Brain microvascular endothelial cell (primary cell): ENCODE data around the gene TBCE.

Experiments used
- DNase-seq: peaks from one replicate; pipeline ENCODE4 v3.0.0-alpha.2; 2020
- H3K27ac ChIP-seq: fragments of 250-450 bp; sonication (Bioruptor Pico); 2 replicates; pipeline ENCODE4 v1.5.1; 2020; ENCODE audit warnings: mild to moderate bottlenecking, moderate library complexity
- H3K27me3 ChIP-seq: fragments of 250-450 bp; sonication (Bioruptor Pico); replicated peaks from 2 replicates; pipeline ENCODE4 v1.5.1; 2020; ENCODE audit warnings: mild to moderate bottlenecking
- H3K36me3 ChIP-seq: fragments of 250-450 bp; sonication (Bioruptor Pico); replicated peaks from 2 replicates; pipeline ENCODE4 v1.5.1; 2020; ENCODE audit warnings: mild to moderate bottlenecking
- H3K4me3 ChIP-seq: 2 replicates; pipeline ENCODE4 v1.5.1; 2011; ENCODE audit warnings: low read depth, mild to moderate bottlenecking, control low read depth, low read length, moderate library complexity
- CTCF ChIP-seq: IDR thresholded peaks from 2 replicates; pipeline ENCODE4 v1.5.1; 2011; ENCODE audit warnings: low read depth, mild to moderate bottlenecking, moderate library complexity, low read length, control low read depth, inconsistent platforms; ENCODE audit errors: missing control alignments
- in situ Hi-C: cut with HindIII; loops from 2 replicates; pipeline ENCODE4 v1.10.0; 2017; ENCODE audit warnings: low sequenced_read_pairs, low pct_ligation_motif_present

The TBCE gene

DNA sequence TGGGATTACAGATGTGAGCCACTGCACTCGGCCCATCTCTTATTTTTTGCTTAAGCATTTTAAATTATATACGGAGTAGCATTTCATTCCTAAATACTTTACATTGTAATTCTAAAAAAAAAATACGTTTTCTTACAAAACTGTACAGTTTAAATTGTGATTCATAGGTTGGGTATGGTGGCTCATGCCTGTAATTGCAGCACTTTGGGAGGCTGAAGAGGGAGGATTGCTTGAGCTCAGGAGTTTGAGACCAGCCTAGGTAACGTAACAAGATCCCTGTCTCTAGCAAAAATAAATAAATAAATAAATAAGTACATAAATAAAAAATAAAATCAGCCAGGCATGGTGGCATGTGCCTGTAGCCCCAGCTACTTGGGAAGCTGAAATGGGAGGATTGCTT lies 24.6 kb downstream of the TBCE start:
- H3K36me3 ChIP-seq = no peaks in the 10 kb centered on the region
- TF ChIP-seq CTCF = no peak
- no peak overlapping the region for H3K27ac ChIP-seq
- no peak for DNase-seq
- H3K27me3 ChIP-seq = no peaks in the 10 kb centered on the region
- in situ Hi-C loops = no loop called here
- no peak overlapping the region for H3K4me3 ChIP-seq

DNA sequence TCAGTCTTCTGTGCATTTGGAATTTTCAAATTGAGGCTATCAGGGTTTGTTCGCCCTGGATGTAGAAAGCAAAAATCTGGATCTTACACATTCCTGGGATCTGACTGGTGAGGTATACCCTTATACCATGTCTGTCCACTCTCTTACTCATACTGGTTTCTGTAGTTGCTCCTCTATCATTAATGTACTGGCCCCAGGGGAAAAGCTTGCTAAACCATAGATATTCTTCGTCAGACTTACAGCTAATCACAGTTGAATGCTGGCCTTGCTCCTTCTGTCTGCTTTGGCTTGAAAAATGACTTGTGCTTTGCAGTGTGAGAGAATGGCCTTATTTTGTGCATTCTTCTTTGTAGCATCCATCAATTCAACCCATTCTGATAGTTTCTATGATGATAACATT lies 30.5 kb downstream of the TBCE start:
- DNase-seq = peak; percentile 96
- Histone ChIP-seq H3K27ac (peak overlapping the region; percentile 58), H3K27me3 (no peaks in the 10 kb centered on the region), H3K4me3 (no peak overlapping the region), H3K36me3 (no peaks in the 10 kb centered on the region)
- no peak for TF ChIP-seq CTCF
- in situ Hi-C loops = no loop called here

- TF ChIP-seq CTCF = no peak
- Histone ChIP-seq H3K4me3 (no peak overlapping the region), H3K27me3 (no peaks in the 10 kb centered on the region), H3K27ac (no peak overlapping the region), H3K36me3 (peaks cover 2% of the 10 kb centered on the region)
- no peak for DNase-seq
- in situ Hi-C loops = no loop called here
These were observed 32.4 kb downstream of the TBCE start for GRCh38 chr1:235399661-235400060.

- in situ Hi-C loops = no loop called here
- H3K36me3 ChIP-seq = peaks cover 2% of the 10 kb centered on the region
- H3K27me3 ChIP-seq = no peaks in the 10 kb centered on the region
- H3K4me3 ChIP-seq = no peak overlapping the region
- no peak for TF ChIP-seq CTCF
- H3K27ac ChIP-seq = no peak overlapping the region
- no peak for DNase-seq
These were observed 34.0 kb downstream of the TBCE start for GRCh38 chr1:235401251-235401650.

DNA sequence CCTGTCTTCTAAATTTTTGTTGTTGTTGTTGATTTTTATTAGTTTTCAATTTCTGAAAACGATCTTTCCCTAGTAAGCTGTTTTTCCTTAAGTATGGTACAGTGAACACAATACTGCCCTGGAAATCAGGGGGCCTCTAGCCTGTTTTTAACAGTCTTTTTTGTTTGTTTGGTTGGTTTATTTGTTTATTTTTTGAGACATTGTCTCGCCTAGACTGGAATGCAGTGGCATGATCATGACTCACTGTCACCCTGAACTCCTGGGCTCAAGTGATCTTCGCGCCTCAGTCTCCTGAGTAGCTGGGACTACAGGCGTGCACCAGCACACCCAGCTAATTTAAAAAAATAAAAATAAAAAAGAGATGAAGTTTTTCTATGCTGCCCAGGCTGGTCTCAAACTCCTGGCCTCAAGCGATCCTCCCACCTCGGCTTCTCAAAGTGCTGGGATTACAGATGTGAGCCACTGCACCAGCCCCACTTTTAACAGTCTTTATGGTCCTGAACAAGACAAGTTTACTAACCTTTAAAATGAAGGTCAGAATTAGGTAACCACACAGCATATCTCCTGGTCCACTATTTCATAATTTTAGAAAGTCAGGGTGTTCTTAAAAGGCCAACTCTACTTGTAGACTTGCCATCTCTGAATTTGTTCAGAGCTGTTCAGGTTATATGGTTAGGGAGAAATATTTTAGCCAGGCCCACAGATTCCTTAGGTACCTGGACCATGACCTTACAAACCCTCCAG lies 35.4 kb downstream of the TBCE start:
- in situ Hi-C loops = no loop called here

More for the DNA sequence above, 35.4 kb downstream of the TBCE start:
- no peak overlapping the region for H3K27ac ChIP-seq
- DNase-seq = no peak
- H3K36me3 ChIP-seq = peaks cover 2% of the 10 kb centered on the region
- H3K27me3 ChIP-seq = no peaks in the 10 kb centered on the region
- no peak overlapping the region for H3K4me3 ChIP-seq
- TF ChIP-seq CTCF = no peak
